ENCODE measurements around the gene VAMP2.

VAMP2 gene

GRCh38 chr17:8154608-8155155, 8.1 kb downstream of the VAMP2 start:
- DNase-seq: no peak

DNA sequence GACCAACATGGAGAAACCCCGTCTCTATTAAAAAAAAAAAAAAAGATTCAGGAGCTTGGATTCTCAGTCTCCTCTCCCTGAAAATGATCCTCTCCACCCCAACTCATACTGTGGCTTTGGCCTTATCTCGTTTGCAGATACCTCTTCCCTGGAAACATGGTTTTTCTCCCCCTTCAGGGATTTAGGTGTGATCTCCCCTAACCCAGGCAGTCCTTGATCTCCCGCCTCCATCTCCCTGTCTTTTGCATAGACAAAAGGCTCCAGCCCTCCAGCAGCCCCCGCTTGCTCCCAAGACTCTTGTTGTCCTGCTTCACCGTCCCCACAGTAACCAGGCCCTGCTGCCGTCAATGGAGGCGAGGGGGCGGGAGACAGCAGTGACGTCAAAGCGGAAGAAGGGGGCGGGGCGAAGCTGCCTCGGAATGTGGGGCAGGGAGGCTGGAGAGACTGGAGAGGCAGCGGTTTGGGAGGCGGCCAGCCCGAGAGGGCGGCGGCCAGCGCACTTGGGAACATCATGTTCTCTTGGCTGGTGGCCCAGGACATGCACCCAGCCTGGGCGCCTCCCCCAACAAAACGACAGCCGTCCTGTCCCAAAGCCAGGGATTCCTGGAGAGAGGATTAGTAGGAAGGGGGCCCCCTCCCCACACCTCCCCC, 8.7 kb downstream of the VAMP2 start:
- DNase-seq: peak; percentile 96

DNA sequence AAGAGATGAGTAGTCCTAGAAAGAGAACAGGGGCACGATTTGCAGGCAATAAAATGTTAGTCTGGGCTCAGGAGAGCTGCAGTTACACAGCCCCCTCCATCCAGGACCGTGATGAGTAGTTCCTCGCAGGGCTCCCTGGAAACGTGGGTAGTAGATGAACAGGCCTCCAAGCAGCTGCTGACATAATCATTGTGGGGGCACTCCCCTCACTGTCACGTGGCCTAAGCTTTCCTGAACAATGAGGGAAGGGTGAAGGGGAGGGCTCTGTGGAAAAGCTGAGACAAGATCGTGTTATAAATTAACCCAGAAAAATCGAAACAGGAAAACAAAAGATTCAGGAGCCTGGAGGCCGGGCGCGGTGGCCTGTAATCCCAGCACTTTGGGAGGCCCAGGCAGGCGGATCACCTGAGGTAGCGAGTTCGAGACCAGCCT, 9.2 kb downstream of the VAMP2 start:
- peak; percentile 63 for DNase-seq

GRCh38 chr17:8153031-8153451, 9.7 kb downstream of the VAMP2 start:
- DNase-seq: peak; percentile 8

DNA sequence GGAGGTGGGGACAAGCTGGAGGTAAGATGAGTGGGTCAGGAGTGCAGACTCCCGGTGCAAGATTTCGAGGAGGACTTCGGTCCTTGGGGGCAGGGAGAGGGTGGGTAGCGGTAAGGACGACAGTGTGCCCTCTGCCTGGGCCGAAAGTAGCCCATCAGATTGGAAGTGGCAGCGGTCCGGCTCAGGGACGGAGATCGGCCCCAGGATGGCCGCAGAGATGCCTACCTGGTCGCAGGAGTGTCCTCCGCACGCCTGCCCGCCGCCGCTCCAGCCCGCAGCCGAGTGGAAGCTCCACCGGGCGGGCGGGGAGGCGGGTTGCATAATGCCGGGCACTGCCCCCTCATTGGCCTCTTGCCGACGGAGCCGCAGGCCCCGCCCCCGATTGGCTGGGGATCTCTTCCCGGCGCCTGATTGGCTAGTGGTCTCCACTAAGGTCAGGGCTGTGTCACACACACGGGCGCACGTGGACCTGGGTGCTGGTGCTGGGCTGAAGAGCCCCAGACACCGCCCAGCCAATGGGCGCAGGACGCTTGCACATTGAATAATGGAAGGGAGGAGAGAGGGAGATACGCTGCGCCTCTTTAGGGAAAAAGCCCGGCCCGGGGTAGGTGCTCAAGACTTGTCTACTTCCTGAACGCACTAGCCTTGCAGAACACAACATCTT, 10.5 kb downstream of the VAMP2 start, which contains the start of gene PER1:
PER1 (minus strand) TSS at position 293 of the 664 bp plus-strand sequence. CDS start 1,698 bp downstream, outside the sequence.
- DNase-seq: peak; percentile 95

DNA sequence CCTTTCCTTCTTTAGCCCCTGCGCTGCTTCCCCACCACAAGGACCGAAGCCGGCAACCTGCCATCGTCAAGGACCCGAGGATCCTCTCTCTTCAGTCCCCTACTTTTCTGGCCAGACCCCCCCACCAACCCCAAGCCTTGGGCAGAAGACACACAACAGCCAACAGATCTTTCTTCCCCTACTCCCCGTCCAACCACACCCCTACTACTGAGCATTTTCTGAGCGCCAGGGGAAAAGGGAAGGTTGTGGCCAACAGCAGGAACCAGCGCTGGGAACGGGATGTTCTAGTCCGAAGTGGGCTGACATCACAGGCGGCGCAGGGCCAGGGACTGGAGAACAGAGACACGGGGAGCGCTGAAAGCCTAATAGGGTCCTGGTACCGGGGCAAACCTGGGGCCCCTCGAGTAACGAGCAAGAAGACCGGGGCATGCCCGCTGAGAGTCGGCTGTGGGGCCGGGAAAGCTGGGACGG, 11.1 kb downstream of the VAMP2 start:
- no peak for DNase-seq

GRCh38 chr17:8151120-8151640, 11.6 kb downstream of the VAMP2 start:
- DNase-seq: peak; percentile 93

DNA sequence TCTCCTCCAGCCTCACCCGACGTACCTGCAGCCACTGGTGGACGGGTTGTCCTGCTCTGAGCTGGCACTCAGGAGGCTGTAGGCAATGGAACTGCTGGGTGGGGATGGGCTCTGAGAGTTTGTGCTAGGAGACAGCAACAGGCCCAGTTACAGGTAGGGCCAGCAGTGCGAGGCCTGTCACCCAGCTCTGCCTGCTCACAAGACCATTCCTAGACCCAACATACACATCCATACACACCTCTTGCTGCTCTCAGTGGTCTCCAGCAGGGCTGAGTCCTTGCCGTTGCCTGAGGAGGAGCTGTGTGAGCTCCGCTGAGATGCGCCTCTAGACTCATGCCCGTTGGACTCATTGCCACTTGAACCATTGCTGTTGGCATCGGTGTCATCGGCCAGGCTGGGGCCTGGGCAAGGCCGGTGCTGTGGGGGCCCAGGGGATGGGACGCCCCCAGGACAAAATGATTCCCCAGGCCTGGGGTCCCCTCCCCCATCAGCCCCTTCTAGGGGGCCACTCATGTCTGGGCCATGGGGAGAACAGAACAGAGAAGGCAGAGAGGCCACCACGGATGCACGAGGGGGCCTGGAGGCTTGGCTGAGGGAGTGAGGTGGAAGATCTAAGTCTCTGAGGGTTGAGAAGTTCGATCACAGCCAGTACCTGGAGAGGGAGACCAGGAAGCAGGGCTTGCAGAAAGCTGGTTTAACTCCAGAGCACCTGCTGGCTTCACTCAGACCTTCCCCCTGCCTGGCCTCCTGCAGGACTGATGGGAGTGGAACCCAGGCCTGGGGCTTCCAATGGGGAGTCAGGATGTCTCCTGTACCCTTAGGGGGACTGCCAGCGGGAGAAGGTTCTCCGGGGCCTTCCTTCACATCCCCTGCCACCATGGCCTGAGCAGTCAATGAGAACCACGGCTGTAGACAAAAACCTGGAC, 12.3 kb downstream of the VAMP2 start:
- peak; percentile 26 for DNase-seq

DNA sequence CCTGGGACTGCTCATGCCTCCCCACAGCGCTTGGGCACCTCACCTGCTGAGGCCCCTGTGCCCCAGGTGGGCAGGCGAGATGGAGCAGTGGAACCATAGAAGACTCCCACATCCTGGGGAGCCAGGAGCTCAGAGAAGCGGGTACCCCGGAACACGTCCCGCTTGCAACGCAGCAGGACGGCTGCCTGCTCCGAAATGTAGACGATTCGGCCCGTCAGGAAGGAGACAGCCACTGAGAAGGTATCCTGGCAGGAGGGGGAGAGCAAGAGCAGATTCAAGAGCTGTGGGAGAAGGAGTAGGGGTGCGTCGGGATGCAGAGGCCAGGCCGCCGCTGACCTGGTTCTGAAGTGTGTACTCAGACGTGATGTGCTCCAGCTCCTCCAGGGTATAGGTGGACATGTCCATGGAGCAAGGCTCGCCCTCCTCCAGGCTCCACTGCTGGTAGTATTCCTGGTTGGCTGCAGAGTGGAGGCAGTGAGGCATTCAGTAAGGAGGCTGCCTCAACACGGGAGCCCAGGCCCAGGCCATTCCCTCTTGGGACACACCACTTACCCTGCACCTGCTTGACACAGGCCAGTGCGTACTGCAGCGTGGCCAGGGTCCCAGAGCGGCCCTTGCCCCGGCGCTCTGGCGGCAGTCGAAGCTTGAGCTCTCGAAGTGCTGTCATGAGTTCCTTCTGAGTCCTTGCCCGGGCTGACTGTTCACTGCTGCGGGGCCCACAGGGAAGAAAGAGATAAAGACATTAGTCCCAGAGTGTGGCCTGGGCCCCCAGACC, 13.1 kb downstream of the VAMP2 start:
- no peak for DNase-seq

GRCh38 chr17:8148560-8148959, 14.2 kb downstream of the VAMP2 start:
- no peak for DNase-seq

- DNase-seq: peak; percentile 14
These were observed 14.8 kb downstream of the VAMP2 start for GRCh38 chr17:8147805-8148404.

DNA sequence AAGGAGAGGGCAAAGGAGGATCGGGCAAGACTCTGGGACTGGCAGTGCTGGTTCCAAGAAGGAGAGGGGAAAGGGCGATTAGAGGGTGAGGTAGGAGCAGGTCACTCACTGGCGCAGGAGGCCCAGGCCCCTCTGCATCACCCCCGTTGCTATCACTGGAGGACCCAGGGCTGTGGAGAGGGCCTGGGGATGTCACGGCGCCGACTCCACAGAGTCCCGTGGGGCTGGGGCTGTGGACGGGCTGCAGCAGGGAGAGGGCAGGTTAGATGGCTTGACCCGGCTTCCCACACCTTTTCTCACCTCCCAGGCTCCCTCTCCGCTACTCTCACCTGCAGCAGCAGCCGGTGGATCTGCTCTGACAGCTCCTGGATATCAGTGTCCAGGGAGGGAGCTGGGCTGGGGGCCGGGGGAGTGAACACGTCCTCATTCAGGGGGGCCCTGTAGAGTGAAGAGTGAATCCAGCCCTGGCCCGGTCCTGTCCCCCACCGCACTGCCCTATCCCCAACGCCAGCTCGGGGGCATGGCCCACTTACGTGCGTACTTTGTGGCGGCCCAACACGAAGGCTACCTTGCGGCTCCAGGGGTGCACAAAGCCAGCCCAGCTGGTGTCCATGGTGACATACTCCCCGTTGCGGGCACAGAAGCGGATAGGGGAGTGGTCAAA, 15.5 kb downstream of the VAMP2 start:
- peak; percentile 7 for DNase-seq

DNA sequence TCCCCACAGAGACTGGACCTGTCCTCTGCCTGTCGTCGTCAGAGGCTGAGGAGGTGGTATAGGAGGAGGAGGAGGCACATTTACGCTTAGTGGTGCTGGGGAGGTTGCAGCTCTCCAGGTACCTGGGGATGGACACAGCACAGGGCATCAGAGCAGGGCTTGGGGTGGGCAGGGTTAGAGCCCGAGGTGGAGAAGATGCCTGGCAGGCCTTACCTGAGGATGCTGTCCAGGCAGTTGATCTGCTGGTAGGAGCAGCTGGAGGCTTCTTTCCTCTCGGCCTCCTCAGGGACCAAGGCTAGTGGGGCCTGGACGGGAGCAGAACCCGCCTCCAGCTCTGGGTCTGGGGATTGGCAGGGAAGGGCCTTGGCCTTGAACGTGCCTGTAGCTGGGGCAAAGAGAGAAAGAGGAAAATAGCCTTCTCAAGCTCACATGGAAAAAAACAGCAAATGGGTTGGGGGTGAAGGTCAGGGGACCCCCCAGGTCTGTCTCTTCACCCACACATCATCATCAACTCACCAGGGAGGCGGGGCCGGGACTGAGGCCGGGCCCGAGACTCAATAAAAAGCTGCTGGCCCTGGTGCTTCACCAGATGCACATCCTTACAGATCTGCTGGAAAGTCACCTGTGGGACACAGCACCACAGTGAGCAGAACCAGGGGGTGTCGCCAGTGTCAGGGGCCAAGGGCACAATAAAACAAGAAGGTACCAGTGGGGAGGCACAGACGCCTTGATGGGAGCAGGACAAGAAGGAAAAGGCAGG, 16.2 kb downstream of the VAMP2 start:
- peak; percentile 17 for DNase-seq

DNA sequence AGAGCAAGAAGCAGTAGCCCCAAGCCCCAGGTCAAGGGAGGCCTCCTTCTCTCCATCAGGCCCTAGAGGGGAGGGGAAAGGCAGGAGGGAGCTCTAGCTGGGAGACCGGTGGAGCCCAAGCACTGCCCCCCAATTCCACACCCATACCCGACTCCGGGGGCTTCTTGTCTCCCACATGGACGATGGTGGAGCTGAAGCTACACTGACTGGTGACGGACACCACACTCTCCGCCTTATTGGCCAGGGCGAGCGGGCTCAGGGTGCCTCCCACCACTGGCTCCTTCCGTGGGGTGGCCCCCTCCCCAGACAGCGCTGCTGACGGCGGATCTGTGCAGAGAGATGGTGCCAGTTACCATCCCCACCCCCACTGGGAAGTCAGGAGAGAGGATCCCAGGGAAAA, 16.9 kb downstream of the VAMP2 start:
- DNase-seq: peak; percentile 22

DNA sequence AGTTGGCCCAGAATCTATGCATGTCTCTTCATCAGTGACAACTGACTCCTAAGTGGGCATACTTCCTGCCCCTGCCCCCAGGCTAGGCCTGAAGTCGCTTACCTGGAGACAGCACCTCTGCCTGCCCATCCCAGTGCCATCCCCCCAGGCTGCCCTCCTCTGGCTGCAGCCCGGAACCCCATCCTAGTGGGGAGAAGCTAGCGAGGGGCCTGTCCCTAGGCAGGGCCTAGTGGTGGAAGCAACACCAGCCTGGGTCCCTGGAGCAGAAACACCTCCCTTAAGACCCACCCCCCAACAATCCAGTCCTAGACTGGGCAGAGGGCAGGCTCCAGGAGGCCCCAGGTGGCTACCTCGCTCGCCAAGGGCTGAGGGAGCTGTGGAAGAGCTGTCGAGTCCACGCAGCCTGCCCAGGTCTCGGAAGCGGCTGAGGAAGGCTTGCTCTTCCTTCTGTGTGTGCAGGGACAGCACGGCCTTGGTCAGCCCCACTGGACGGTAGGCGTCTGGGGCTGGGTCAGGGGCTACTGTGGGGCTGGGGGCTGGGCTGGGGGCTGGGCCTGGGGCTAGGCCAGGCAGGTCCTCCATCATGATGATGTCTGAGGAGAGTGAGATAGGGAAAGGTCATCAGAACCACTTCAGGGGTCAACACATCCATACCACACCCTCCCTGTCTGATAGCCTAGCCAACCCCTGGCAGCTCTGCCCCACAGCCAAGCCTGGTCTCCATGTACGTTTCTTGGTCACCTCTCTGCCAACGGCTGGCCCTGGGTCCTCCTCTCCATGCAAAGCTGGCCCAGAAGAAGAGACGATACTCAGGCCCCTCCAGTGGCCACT, 18.1 kb downstream of the VAMP2 start:
- DNase-seq: peak; percentile 33

DNA sequence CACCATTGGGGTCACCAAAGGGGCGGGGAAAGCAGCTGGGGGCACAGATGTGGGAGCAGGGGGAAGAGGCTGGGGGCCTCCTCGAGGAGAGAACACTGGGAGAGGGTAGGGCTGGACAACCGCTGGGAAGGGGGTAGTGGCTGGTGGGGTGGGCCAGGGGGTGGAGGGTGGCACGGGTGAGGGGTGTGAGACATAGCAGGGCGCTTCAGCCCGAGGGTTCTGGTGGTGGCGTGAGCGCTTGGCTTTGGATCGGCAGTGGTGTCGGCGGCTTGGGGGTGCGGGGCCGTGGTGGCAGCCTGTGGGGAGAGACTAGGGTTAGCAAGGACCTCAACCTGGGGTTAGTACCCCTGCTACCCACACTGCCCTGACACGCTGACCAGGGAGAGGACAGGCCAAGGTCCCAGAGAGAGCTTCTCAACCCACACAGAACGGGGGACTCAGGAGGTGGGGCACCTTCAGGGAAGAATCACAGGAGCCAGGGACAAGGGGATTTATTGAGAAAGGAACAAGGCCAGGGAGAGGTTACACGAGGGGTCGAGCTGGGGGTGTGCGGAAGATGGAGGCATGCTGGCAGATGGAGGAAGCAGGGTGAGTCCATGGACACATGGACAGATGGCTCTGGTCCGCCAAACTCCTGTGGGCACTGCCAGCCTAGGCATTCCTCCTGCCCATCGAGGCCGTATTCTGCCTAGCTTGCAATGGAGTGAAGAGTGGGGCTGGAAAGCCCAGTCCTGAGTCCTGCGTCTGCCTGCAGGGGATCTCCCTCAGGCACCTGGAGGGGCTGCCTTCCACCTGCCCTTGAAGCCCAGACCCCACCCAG, 19.0 kb downstream of the VAMP2 start:
- no peak for DNase-seq

- DNase-seq: peak; percentile 35
These were observed 19.7 kb downstream of the VAMP2 start for GRCh38 chr17:8142887-8143580.
